HG02884 (cell line): ENCODE data around the gene ZNF670.
"Not testable (repeated sequence)": the region's sequence is repeated elsewhere in the genome, so short reads cannot be mapped to it uniquely, and the experiment has no call there.

Source experiments
- ATAC-seq: cut with Tn5 transposase; IDR thresholded peaks from one replicate; pipeline ENCODE4 v1.9.1; 2021; ENCODE audit warnings: mild to moderate bottlenecking, moderate library complexity; ENCODE audit not compliant: unreplicated experiment

The ZNF670 gene

DNA sequence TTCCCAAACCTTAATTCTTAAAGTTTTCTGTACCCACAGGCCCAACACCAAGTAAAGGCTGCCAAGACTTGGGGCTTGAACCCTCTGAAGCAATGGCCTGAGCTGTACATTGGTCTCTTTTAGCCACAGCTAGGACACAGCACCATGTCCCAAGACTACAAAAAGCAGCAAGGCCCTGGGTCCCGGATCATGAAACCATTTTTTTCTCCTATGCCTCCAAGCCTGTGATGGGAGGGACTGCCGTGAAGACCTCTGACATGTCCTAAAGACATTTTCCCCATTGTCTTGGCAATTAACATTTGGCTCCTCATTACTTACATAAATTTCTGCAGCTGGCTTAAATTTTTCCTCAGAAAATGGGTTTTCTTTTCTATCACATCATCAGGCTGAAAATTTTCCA lies 30.9 kb downstream of the ZNF670 start:
- ATAC-seq = no peak

DNA sequence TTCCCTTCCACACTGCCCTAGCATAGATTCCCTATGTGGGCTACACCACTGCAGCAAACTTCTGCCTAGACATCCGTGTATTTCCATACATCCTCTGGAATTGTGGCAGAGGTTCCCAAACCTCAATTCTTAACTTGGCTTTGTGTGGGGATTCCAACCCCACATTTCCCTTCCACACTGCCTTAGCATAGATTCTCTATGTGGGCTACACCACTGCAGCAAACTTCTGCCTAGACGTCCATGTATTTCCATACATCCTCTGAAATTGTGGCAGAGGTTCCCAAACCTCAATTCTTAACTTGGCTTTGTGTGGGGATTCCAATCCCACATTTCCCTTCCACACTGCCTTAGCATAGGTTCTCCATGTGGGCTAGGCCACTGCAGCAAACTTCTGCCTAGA lies 31.4 kb downstream of the ZNF670 start:
- ATAC-seq = no peak

DNA sequence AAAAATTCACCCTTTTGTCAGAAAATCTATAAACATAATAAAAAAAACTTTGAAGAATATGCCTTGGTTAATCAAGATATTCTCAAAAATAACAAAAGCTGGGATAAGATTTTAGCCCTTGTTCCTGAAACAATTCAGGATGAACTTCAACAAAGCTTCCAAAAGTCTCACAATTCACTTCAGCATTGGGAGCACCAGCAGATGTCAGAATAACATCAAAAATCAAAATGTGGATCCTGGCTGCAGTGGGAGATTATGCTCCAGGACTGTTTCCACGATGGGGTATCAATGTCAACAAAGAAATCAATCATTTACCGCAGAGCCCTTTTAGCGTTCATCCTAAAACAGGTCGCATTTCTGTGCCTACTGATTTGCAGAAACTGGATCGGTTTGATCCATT lies 35.2 kb downstream of the ZNF670 start:
- ATAC-seq = no peak

DNA sequence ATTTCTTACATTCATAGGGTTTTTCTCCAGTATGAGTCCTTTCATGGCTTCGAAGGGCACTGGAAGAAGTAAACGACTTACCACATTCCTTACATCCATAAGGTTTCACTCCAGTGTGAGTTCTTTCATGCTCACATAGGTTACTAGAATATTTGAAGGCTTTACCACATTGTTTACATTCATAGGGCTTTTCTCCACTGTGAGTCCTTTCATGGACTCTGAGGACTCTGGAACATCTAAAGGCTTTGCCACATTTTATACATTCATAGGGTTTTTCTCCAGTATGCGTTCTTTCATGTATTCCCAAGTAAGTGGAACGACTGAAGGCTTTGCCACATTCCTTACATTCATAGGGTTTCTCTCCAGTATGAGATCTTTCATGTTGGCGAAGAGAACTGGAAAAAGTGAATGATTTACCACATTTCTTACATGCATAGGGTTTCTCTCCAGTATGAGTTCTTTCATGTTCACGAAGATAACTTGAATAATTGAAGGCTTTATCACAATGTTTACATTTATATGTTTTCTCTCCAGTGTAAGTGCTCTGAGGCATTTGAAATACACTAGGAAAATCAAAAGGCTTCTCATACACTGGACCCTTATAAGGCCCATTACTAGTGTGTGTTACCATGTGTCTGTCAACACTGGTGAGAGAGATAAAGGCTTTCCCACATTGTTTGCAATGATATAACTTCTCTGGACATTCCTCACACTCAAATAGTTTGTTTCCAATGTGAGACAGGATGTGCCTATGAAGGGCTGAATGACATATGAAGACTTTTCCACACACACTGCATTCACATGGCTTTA lies 40.9 kb downstream of the ZNF670 start:
- no peak for ATAC-seq

DNA sequence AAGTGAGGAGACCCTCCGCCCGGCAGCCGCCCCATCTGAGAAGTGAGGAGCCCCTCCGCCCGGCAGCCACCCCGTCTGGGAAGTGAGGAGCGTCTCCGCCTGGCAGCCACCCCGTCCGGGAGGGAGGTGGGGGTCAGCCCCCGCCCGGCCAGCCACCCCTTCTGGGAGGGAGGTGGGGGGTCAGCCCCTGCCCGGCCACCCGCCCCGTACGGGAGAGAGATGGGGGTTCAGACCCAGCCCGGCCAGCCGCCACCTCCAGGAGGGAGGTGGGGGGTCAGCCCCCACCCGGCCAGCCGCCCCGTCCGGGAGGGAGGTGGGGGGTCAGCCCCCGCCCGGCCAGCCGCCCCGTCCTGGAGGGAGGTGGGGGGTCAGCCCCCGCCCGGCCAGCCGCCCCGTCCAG lies 46.3 kb downstream of the ZNF670 start:
- ATAC-seq = not testable (repeated sequence)
